ENCODE data around the gene ASB2. TPM values are rescaled to one million over a fixed set of nuclear protein-coding genes. Genes with fewer than 3 reads are reported as not detected.

ASB2 gene
- total and polyA plus RNA-seq, 2 of the 13 experiments (the other 11 are each of a cell fraction or from before 2014, with no cell fraction given) = 0.82 to 4.1 TPM

GRCh38 chr14:93964281-93964680 lies 12.1 kb downstream of the ASB2 start:
- ChIA-PET CTCF (ENCODE audit: low intra/inter-chr PET ratio, low total read pairs) (no interaction called here), POLR2A (no interaction called here)
- Histone ChIP-seq H3K27me3 (ENCODE audit: control insufficient read depth in 1 of 2, insufficient read depth in 2 of 2, low read length in 2 of 2) (0 out of 5 replicates have a peak, but pooled peaks cover 1 to 4% of the 10 kb centered on the region in 2 experiments), H3K4me2 (ENCODE audit: low read depth, low read length) (no peak overlapping the region), H3K4me1 (ENCODE audit: insufficient read depth, low read length) (peaks cover 57% of the 10 kb centered on the region), H4K20me1 (ENCODE audit: insufficient read depth, low read length) (no peaks in the 10 kb centered on the region), H3K79me2 (ENCODE audit: insufficient read depth, low read length) (no peaks in the 10 kb centered on the region), H3K9me3 (ENCODE audit: low read length) (no peaks in the 10 kb centered on the region), H3K4me3 (replicated peaks in 1 of 3; ENCODE audit: insufficient read depth in 1 of 3, low read depth in 2 of 3, low read length in 3 of 3) (no peak overlapping the region), H3K9ac (ENCODE audit: insufficient read depth, low read depth, low read length) (no peak overlapping the region), H2AFZ (ENCODE audit: low read length) (no peak overlapping the region), H3K27ac (ENCODE audit: extremely low read length, insufficient read depth, low read length) (no peak overlapping the region), H3K36me3 (replicated peaks in 1 of 2; ENCODE audit: control insufficient read depth in 1 of 2, insufficient read depth in 2 of 2, low read length in 2 of 2) (no peaks in the 10 kb centered on the region)
- 82% methylated on average over 4 of the region's 10 CpGs for WGBS (ENCODE audit: low lambda C conversion rate)
- TF ChIP-seq ELF3 (CRISPR knock-in tag; IDR thresholded peaks at IDR 0.05) (no peak), NR2F1 (CRISPR knock-in tag; IDR thresholded peaks at IDR 0.05) (no peak), ZBTB1 (CRISPR knock-in tag; IDR thresholded peaks at IDR 0.05; ENCODE audit: borderline replicate concordance) (no peak), BATF2 (CRISPR knock-in tag; IDR thresholded peaks at IDR 0.05) (no peak), ZSCAN9 (CRISPR knock-in tag; IDR thresholded peaks at IDR 0.05; ENCODE audit: borderline replicate concordance) (no peak), ZNF292 (CRISPR knock-in tag; IDR thresholded peaks at IDR 0.05; ENCODE audit: borderline replicate concordance, low read depth) (no peak), ZNF253 (CRISPR knock-in tag; IDR thresholded peaks at IDR 0.05; ENCODE audit: borderline replicate concordance) (no peak), POLR2AphosphoS2 (IDR thresholded peaks at IDR 0.05; ENCODE audit: low read depth, low read length) (no peak), RBFOX2 (IDR thresholded peaks at IDR 0.05; ENCODE audit: low read depth, low read length) (no peak), ZNF441 (CRISPR knock-in tag; IDR thresholded peaks at IDR 0.05; ENCODE audit: borderline replicate concordance) (no peak)
- ATAC-seq = no peak
- no peak for DNase-seq (ENCODE audit: low spot score)
- BruUV-seq (replicated peaks) = no TSS peak
- in situ Hi-C loops (cut with HindIII; ENCODE audit: extremely low pct_ligation_motif_present, low pct_unique_long_range_greater_than_20kb) = no loop called here
- no peak for FAIRE-seq
- intact Hi-C loops (cut with micrococcal nuclease; ENCODE audit: unreplicated experiment) = no loop called here
